HepG2 (cell line): ENCODE data around the gene RTEL1. TPM values are rescaled to one million over a fixed set of nuclear protein-coding genes. Genes with fewer than 3 reads are reported as not detected.

Experiments
- ATAC-seq: fragments of 200-7000 bp; cut with Tn5 transposase; 3 replicates; pipeline ENCODE4 v1.9.1; 2020; ENCODE audit warnings: mild to moderate bottlenecking, moderate library complexity
- BruUV-seq: library from RNA; stranded (reverse); fragments of 400-500 nt; replicated peaks from 2 replicates; lab custom pipeline; 2021; lab: Mats Ljungman, UMichigan
- CTCF ChIA-PET: fragments of 300-600 bp; formaldehyde crosslinking; extraction: SDS; loops from one replicate; lab custom pipeline; 2021; ENCODE audit warnings: low total read pairs, inconsistent platforms, low intra/inter-chr PET ratio; lab: Yijun Ruan, JAX
- POLR2A ChIA-PET: fragments of 350-600 bp; sonication (Branson Sonifier 250); formaldehyde crosslinking; loops from one replicate; lab custom pipeline; 2020; ENCODE audit warnings: antibody characterized with exemption, inconsistent platforms; lab: Yijun Ruan, JAX
- DNase-seq: peaks from one replicate; pipeline ENCODE4 v3.0.0-alpha.2; 2015; ENCODE audit warnings: low spot score
- FAIRE-seq: peaks from 3 replicates; lab custom pipeline; 2011; peaks lifted over from hg19 to GRCh38; lab: Jason Lieb, UNC
- H2AFZ ChIP-seq: one replicate; pipeline ENCODE4 v1.6.1; 2011; ENCODE audit warnings: low read length, inconsistent platforms
- H3K27ac ChIP-seq: fragments of 300-600 bp; 3 replicates; pipeline ENCODE4 v1.8.0; 2011; ENCODE audit warnings: mixed run types, mild to moderate bottlenecking, mixed read lengths, low read length, inconsistent platforms; ENCODE audit not compliant: insufficient read depth; ENCODE audit errors: extremely low read length
- H3K27me3 ChIP-seq, 2 experiments: fragments of 200-600 bp in 1 of 2; 2 replicates in 1 of 2; 3 replicates in 1 of 2; pipeline versions ENCODE4 v1.6.0 to v1.8.0; 2011; ENCODE audit warnings: low read length in 2 of 2, mild to moderate bottlenecking in 2 of 2, moderate library complexity in 2 of 2, inconsistent platforms in 1 of 2; ENCODE audit not compliant: insufficient read depth in 2 of 2, control insufficient read depth in 1 of 2
- H3K36me3 ChIP-seq, 2 experiments: fragments of 200-600 bp in 1 of 2; replicated peaks in 1 of 2; 2 replicates in 1 of 2; 3 replicates in 1 of 2; pipeline versions ENCODE4 v1.5.1 to v1.8.0; 2011; ENCODE audit warnings: low read length in 2 of 2, inconsistent platforms in 1 of 2; ENCODE audit not compliant: insufficient read depth in 2 of 2, control insufficient read depth in 1 of 2
- H3K4me1 ChIP-seq: 2 replicates; pipeline ENCODE4 v1.5.1; 2012; ENCODE audit warnings: low read length, inconsistent platforms; ENCODE audit not compliant: insufficient read depth
- H3K4me2 ChIP-seq: 2 replicates; pipeline ENCODE4 v1.6.0; 2011; ENCODE audit warnings: low read depth, low read length, inconsistent platforms
- H3K4me3 ChIP-seq, 3 experiments: fragments of 200-600 bp in 1 of 3; sonication (generic), shearing (Covaris generic) in 1 of 3; replicated peaks in 1 of 3; 2 replicates each; pipeline ENCODE4 v1.5.1; 2011 to 2016; ENCODE audit warnings: low read length in 3 of 3, inconsistent platforms in 2 of 3, low read depth in 2 of 3, mild to moderate bottlenecking in 2 of 3, control low read depth in 1 of 3, mixed read lengths in 1 of 3; ENCODE audit not compliant: insufficient read depth in 1 of 3
- H3K79me2 ChIP-seq: one replicate; pipeline ENCODE4 v1.6.1; 2011; ENCODE audit warnings: low read length, inconsistent platforms; ENCODE audit not compliant: insufficient read depth
- H3K9ac ChIP-seq: 2 replicates; pipeline ENCODE4 v1.6.0; 2011; ENCODE audit warnings: mild to moderate bottlenecking, low read depth, low read length, inconsistent platforms; ENCODE audit not compliant: insufficient read depth
- H3K9me3 ChIP-seq: 2 replicates; pipeline ENCODE4 v1.5.1; 2012; ENCODE audit warnings: mild to moderate bottlenecking, low read length
- H4K20me1 ChIP-seq: 2 replicates; pipeline ENCODE4 v1.6.0; 2011; ENCODE audit warnings: inconsistent platforms, mild to moderate bottlenecking, low read length, moderate library complexity; ENCODE audit not compliant: insufficient read depth
- EHMT2 ChIP-seq: fragments of 200-600 bp; sonication (generic); IDR thresholded peaks from 2 replicates; pipeline ENCODE4 v1.7.0; 2017; ENCODE audit warnings: antibody characterized with exemption, low read depth, low read length, borderline replicate concordance
- FOXO4 ChIP-seq: sonication (generic); formaldehyde crosslinking; conservative IDR thresholded peaks from 2 replicates; pipeline ENCODE4 v1.8.1; 2023; ENCODE audit warnings: missing genetic modification reagents
- HHEX ChIP-seq: IDR thresholded peaks from 2 replicates; pipeline ENCODE4 v1.6.1; 2016; ENCODE audit warnings: control low read depth
- HNRNPK ChIP-seq: fragments of 200-400 bp; formaldehyde crosslinking; IDR thresholded peaks from 2 replicates; pipeline ENCODE4 v1.6.1; 2018; ENCODE audit warnings: low read length, low read depth, moderate library complexity, mild to moderate bottlenecking; ENCODE audit not compliant: poor library complexity, severe bottlenecking
- KDM5A ChIP-seq: fragments of 200-600 bp; sonication (generic); IDR thresholded peaks from 2 replicates; pipeline ENCODE4 v1.7.0; 2018; ENCODE audit warnings: antibody characterized with exemption, mild to moderate bottlenecking, low read length, borderline replicate concordance
- SETDB1 ChIP-seq: sonication (generic); formaldehyde crosslinking; IDR thresholded peaks from 2 replicates; pipeline ENCODE4 v1.5.1; 2020; ENCODE audit warnings: missing genetic modification reagents, mild to moderate bottlenecking, borderline replicate concordance
- ZBTB43 ChIP-seq: sonication (generic); formaldehyde crosslinking; conservative IDR thresholded peaks from 2 replicates; pipeline ENCODE4 v1.4.0; 2020; ENCODE audit warnings: missing genetic modification reagents
- ZNF263 ChIP-seq: sonication (generic); formaldehyde crosslinking; IDR thresholded peaks from 2 replicates; pipeline ENCODE4 v1.4.0; 2020; ENCODE audit warnings: missing genetic modification reagents
- ZNF275 ChIP-seq: sonication (generic); formaldehyde crosslinking; IDR thresholded peaks from 2 replicates; pipeline ENCODE4 v1.8.0; 2022; ENCODE audit warnings: missing genetic modification reagents, mild to moderate bottlenecking, inconsistent platforms, borderline replicate concordance
- WGBS: methylation state at CpG from one replicate; pipeline ENCODE4 v1.1.6; 2017; ENCODE audit warnings: low lambda C conversion rate; 5-methylcytosine and 5-hydroxymethylcytosine counted together
- in situ Hi-C: cut with HindIII; loops from 2 replicates; pipeline ENCODE4 v1.10.0; 2017; ENCODE audit warnings: low pct_unique_long_range_greater_than_20kb; ENCODE audit not compliant: extremely low pct_ligation_motif_present
- intact Hi-C: fragments of 100-400 bp; cut with micrococcal nuclease; formaldehyde crosslinking; loops from one replicate; pipeline ENCODE4 v1.10.0; 2022; ENCODE audit not compliant: unreplicated experiment
- polyA plus RNA-seq, 8 experiments: library from polyadenylated mRNA; depleted of rRNA in 3 of 8; stranded (reverse) in 7 of 8; unstranded in 1 of 8; fragments of >200 nt; fragmentation: Illumina TruSeq in 4 of 8; extraction: Trizol in 4 of 8; gene quantifications; 2 replicates each; pipeline versions ENCODE4 v1.2.1 to v1.2.3, GENCODE V29; 2011 to 2016; ENCODE audit warnings: low read depth in 4 of 8, missing spikeins in 1 of 8, mixed read lengths in 1 of 8; ENCODE audit not compliant: insufficient read depth in 1 of 8
- total RNA-seq, 5 experiments: library from RNA; depleted of rRNA; stranded (reverse); fragments of >200 nt; fragmentation: Illumina TruSeq; extraction: Trizol; gene quantifications; 2 replicates each; pipeline ENCODE4 v1.2.3, GENCODE V29; 2016; ENCODE audit warnings: low read depth in 1 of 5

Gene RTEL1
- total and polyA plus RNA-seq, 2 of the 13 experiments (the other 11 are each of a cell fraction or from before 2014, with no cell fraction given), result 21.8 to 36.4 TPM

- no peak for FAIRE-seq
These were observed 53.1 kb downstream of the RTEL1 start for GRCh38 chr20:63711085-63711645.

GRCh38 chr20:63712191-63712590 lies 54.1 kb downstream of the RTEL1 start:
- H2AFZ ChIP-seq, result no peak overlapping the region
- H3K9me3 ChIP-seq, result peaks cover 5% of the 10 kb centered on the region; the same call in 1 of the 2 replicates
- no peak overlapping the region for H3K9ac ChIP-seq
- ChIA-PET CTCF (no interaction called here), POLR2A (interaction anchor here (12.4 kb wide), 1 partner anchor 24 kb away, joined by 190 read pairs; the partner anchor contains the start of genes LIME1 and SLC2A4RG)
- no peaks in the 10 kb centered on the region; a peak in 1 of 5 replicates for H3K27me3 ChIP-seq
- peaks cover 85% of the 10 kb centered on the region for H3K79me2 ChIP-seq
- H4K20me1 ChIP-seq, result no peaks in the 10 kb centered on the region; the same call in 1 of the 2 replicates
- H3K36me3 ChIP-seq, result peaks cover 13 to 51% of the 10 kb centered on the region in 2 experiments; a peak in 4 of 5 replicates
- H3K4me1 ChIP-seq, result peaks cover 32% of the 10 kb centered on the region
- ATAC-seq (no peak), DNase-seq (no peak), FAIRE-seq (no peak)
- 98% methylated on average over 1 of the region's 1 CpG for WGBS
- no peak overlapping the region for H3K4me2 ChIP-seq
- H3K27ac ChIP-seq, result no peak overlapping the region
- intact Hi-C loops, result no loop called here
- in situ Hi-C loops, result no loop called here
- TF ChIP-seq ZNF275 (CRISPR knock-in tag) (no peak), EHMT2 (no peak), HNRNPK (no peak), ZBTB43 (no peak), SETDB1 (CRISPR knock-in tag) (no peak), KDM5A (no peak)
- no peak overlapping the region for H3K4me3 ChIP-seq
- no TSS peak for BruUV-seq

More at GRCh38 chr20:63711085-63711645, 53.1 kb downstream of the RTEL1 start:
- Histone ChIP-seq H3K4me1 (peaks cover 38% of the 10 kb centered on the region), H3K27me3 (no peaks in the 10 kb centered on the region; a peak in 1 of 5 replicates), H2AFZ (no peak overlapping the region), H3K4me3 (no peak overlapping the region), H3K9me3 (peaks cover 5% of the 10 kb centered on the region; the same call in 1 of the 2 replicates), H3K79me2 (peaks cover 88% of the 10 kb centered on the region), H3K9ac (no peak overlapping the region), H4K20me1 (peaks cover 6% of the 10 kb centered on the region; the same call in 1 of the 2 replicates), H3K36me3 (peaks cover 13 to 52% of the 10 kb centered on the region in 2 experiments), H3K4me2 (no peak overlapping the region), H3K27ac (no peak overlapping the region)
- in situ Hi-C loops, result no loop called here
- DNase-seq, result no peak
- intact Hi-C loops, result no loop called here
- ChIA-PET CTCF (no interaction called here), POLR2A (interaction anchor here (0.7 to 12.4 kb wide), 2 partner anchors 25 to 496 kb away, joined by 3 to 190 read pairs; partner anchors contain the start of genes LIME1 and SLC2A4RG)
- no TSS peak for BruUV-seq
- TF ChIP-seq FOXO4 (CRISPR knock-in tag) (0 out of 2 replicates have a peak, but pooled peaks have one; percentile 16), HNRNPK (no peak), HHEX (CRISPR knock-in tag) (no peak), ZNF263 (CRISPR knock-in tag) (peak; percentile 62; the same call in 1 of the 2 replicates)
- ATAC-seq, result no peak
- WGBS, result 89% methylated on average over 12 of the region's 12 CpGs
